Spinal cord (tissue), 10 donors: ENCODE results near the gene P3H2. TPM values are rescaled to one million over a fixed set of nuclear protein-coding genes. Genes with fewer than 3 reads are reported as not detected.

Experiments used
- DNase-seq, 6 donors: peaks; one replicate each; pipeline versions ENCODE4 v3.0.0 to v3.0.0-alpha.2; 2013 to 2015; ENCODE audit warnings: low spot score in 6 of 6, low read depth in 4 of 6
- H3K27ac ChIP-seq: one replicate; pipeline ENCODE4 v1.5.1; 2013; ENCODE audit warnings: low read depth, low read length, control low read depth
- H3K27me3 ChIP-seq: one replicate; pipeline ENCODE4 v1.6.1; 2013; ENCODE audit warnings: low read length; ENCODE audit not compliant: control insufficient read depth, insufficient read depth
- H3K36me3 ChIP-seq: one replicate; pipeline ENCODE4 v1.6.1; 2013; ENCODE audit warnings: low read length; ENCODE audit not compliant: control insufficient read depth, insufficient read depth
- H3K4me1 ChIP-seq: one replicate; pipeline ENCODE4 v1.6.1; 2013; ENCODE audit warnings: low read length; ENCODE audit not compliant: control insufficient read depth, insufficient read depth
- H3K4me3 ChIP-seq: one replicate; pipeline ENCODE4 v1.5.1; 2013; ENCODE audit warnings: low read depth, low read length, control low read depth
- H3K9me3 ChIP-seq: one replicate; pipeline ENCODE4 v1.6.1; 2013; ENCODE audit warnings: low read length; ENCODE audit not compliant: control insufficient read depth, insufficient read depth
- WGBS: methylation state at CpG from one replicate; pipeline ENCODE4 v1.1.5; 2013; ENCODE audit warnings: missing lambda C conversion rate; ENCODE audit not compliant: insufficient coverage; 5-methylcytosine and 5-hydroxymethylcytosine counted together
- polyA plus RNA-seq, 2 donors: library from polyadenylated mRNA; unstranded; fragments of 120-200 nt; gene quantifications; one replicate each; pipeline ENCODE4 v1.2.1, GENCODE V29; 2013; ENCODE audit not compliant: insufficient read length in 2 of 2
- total RNA-seq, 2 donors: library from RNA; depleted of rRNA in 1 of 2; stranded (reverse); fragments of 120-200 nt in 1 of 2; fragments of >200 nt in 1 of 2; gene quantifications; one replicate each; pipeline versions ENCODE4 v1.2.3 to v1.2.4, GENCODE V29; 2013 to 2014
- donor health status: healthy.

P3H2 gene
- total and polyA plus RNA-seq, 4 donors: 5.4 to 9.7 (median 6.9) TPM

GRCh38 chr3:189941125-189941524 lies 179.6 kb downstream of the P3H2 start:
- Histone ChIP-seq H3K9me3 (no peaks in the 10 kb centered on the region), H3K36me3 (no peaks in the 10 kb centered on the region), H3K4me3 (no peak overlapping the region), H3K4me1 (no peaks in the 10 kb centered on the region), H3K27ac (no peak overlapping the region), H3K27me3 (no peaks in the 10 kb centered on the region)
- no peak for DNase-seq
- 64% methylated on average over 4 of the region's 5 CpGs for WGBS

DNA sequence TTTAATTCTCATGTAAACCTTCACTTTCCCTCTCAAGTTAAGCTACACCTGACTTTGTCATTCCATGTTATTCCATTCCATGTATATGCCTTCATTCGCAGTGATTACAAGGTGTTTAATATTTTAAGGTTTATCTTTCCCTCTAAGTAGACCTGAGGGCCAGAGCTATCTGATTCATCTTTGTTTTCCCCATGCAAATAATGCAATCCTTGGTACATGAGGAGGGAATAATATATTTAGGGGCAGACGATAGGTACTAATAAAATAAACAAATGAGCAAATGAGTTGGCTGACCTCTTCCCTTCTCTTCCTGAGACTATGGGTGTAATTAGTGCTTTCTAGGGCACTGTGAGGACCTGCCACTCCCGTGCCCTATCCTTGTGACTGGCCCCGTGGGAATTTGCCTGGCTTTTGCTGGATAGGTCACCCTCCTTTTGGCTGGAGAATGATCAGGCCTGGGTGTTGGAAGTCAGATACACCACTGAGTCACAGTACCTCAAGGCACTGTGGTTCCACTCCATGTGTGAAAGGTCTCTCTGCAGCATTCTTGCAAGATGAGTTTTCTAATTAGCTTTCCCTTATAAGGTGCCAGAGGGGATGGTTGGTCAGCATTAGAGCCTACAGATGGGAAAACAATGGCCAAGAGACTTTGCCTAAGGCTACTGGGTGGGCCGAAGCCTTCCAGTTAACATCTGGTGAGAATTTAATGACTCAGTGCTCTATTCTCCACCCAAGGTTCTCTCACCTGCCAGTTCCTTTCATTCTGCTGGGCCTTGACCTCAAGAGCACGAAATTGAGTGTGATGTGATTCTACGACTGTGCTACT lies 183.2 kb downstream of the P3H2 start:
- H3K27ac ChIP-seq: no peak overlapping the region
- no peak overlapping the region for H3K4me3 ChIP-seq
- no peaks in the 10 kb centered on the region for H3K27me3 ChIP-seq
- no peaks in the 10 kb centered on the region for H3K9me3 ChIP-seq
- 70% methylated on average over 5 of the region's 7 CpGs for WGBS
- no peaks in the 10 kb centered on the region for H3K36me3 ChIP-seq
- no peak for DNase-seq
- H3K4me1 ChIP-seq: no peaks in the 10 kb centered on the region

- no peaks in the 10 kb centered on the region for H3K36me3 ChIP-seq
- 82% methylated on average over 1 of the region's 6 CpGs for WGBS
- H3K27ac ChIP-seq: no peak overlapping the region
- no peaks in the 10 kb centered on the region for H3K9me3 ChIP-seq
- no peaks in the 10 kb centered on the region for H3K4me1 ChIP-seq
- H3K4me3 ChIP-seq: no peak overlapping the region
- DNase-seq: no peak
- H3K27me3 ChIP-seq: no peaks in the 10 kb centered on the region
Observed at GRCh38 chr3:189936201-189936945, 184.3 kb downstream of the P3H2 start.

DNA sequence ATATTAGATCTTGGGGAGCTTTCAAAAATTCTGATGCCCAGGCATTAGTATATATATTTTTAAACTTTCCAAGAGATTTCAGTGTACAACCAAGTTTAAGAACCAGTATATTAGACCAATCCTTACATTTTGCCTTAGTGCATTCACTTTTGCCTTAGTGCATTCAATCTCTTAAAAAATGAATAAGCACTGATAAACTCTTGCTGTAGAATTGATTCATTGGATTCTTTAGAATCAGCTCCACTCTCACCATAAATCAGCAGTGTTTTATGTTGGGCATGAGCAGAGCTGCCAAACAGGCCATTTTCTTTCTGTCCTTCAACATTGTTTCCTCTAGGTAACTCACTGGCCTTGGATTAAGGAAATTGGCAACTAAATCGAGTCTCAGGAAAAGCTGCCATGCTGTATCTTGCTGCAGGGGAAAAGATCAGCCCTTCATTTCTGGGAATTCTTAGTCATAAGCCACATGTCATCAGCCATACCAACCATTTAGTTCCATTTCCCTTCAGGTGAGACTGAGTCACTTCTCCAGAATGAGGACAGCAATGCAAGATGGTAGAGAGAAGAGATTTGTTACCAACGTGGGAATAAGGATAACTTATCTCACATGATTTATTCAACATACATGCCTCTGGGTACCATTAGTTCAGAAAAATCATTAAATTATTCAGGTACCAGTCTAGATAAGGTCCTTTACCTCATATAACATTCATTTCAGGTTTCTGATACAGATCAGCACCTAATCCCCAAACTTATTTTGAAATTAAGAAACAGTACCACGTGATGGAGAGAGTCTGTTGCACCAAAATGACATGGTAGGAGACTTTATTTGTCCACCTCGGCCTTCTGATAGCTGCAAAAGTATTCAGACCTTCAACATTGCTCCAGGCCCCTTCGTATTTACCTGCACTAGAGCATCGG lies 192.5 kb downstream of the P3H2 start:
- 87% methylated on average over 4 of the region's 6 CpGs for WGBS
- Histone ChIP-seq H3K27me3 (no peaks in the 10 kb centered on the region), H3K9me3 (no peaks in the 10 kb centered on the region), H3K4me3 (no peak overlapping the region), H3K27ac (no peak overlapping the region), H3K4me1 (no peaks in the 10 kb centered on the region), H3K36me3 (no peaks in the 10 kb centered on the region)
- peak in 1 of 6 donors; percentile 4 for DNase-seq

- Histone ChIP-seq H3K27ac (no peak overlapping the region), H3K4me1 (no peaks in the 10 kb centered on the region), H3K9me3 (no peaks in the 10 kb centered on the region), H3K27me3 (no peaks in the 10 kb centered on the region), H3K36me3 (no peaks in the 10 kb centered on the region), H3K4me3 (no peak overlapping the region)
- DNase-seq: no peak
Observed at GRCh38 chr3:189921770-189922169, 198.9 kb downstream of the P3H2 start.

DNA sequence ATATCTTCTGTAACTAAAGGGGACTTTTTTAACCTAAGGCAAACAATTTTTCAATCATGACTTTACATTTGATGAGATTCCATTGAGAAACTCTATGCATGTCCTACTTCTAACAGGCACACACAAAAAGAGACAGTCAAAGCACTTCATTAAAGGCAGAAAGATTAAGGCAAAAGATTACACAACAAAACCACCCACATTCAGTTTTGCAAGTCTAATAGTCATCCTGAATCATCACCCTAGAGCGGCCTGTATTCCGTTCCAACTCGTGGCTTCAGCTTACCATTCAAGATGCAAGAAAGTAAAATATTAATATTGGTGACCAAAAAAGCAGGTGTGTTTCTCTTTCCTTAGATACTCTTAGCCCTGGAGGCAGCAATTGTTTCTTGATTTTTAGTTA lies 205.9 kb downstream of the P3H2 start:
- no CpG with 5 or more reads among the region's 3 CpGs for WGBS

GRCh38 chr3:189911001-189911400 lies 209.7 kb downstream of the P3H2 start:
- Histone ChIP-seq H3K4me1 (no peaks in the 10 kb centered on the region), H3K27me3 (no peaks in the 10 kb centered on the region), H3K36me3 (no peaks in the 10 kb centered on the region), H3K9me3 (no peaks in the 10 kb centered on the region), H3K4me3 (no peak overlapping the region), H3K27ac (no peak overlapping the region)
- DNase-seq: no peak
- no CpG with 5 or more reads among the region's 1 CpG for WGBS

More for the DNA sequence above, 205.9 kb downstream of the P3H2 start:
- no peaks in the 10 kb centered on the region for H3K4me1 ChIP-seq
- no peaks in the 10 kb centered on the region for H3K27me3 ChIP-seq
- DNase-seq: no peak
- no peaks in the 10 kb centered on the region for H3K9me3 ChIP-seq
- H3K27ac ChIP-seq: no peak overlapping the region
- no peaks in the 10 kb centered on the region for H3K36me3 ChIP-seq
- H3K4me3 ChIP-seq: no peak overlapping the region

GRCh38 chr3:189909573-189909972 lies 211.1 kb downstream of the P3H2 start:
- no peaks in the 10 kb centered on the region for H3K4me1 ChIP-seq
- no peak overlapping the region for H3K4me3 ChIP-seq
- no peaks in the 10 kb centered on the region for H3K27me3 ChIP-seq
- WGBS: no CpG with 5 or more reads among the region's 2 CpGs
- H3K27ac ChIP-seq: no peak overlapping the region
- H3K36me3 ChIP-seq: no peaks in the 10 kb centered on the region
- H3K9me3 ChIP-seq: no peaks in the 10 kb centered on the region
- no peak for DNase-seq

DNA sequence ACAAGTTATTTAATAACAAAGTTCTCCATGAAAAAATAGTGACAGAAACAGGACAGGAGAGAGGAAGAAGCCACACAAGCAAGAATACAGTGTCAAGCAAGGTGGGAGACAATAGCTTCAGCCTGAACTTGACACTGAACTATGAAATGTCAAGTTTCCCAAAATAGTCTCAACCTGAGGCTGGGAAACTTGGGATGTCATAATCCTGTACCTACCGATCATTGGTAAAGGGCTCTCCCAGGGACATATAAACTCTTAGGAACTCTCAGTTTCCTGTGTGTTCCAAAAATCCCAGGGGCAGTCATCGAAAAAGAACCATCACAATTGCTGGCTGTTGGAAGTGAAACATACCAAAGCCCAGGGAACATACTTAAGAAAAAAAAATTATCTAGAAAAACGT lies 211.6 kb downstream of the P3H2 start:
- no peak overlapping the region for H3K27ac ChIP-seq
- 100% methylated on average over 1 of the region's 3 CpGs for WGBS
- no peak overlapping the region for H3K4me3 ChIP-seq
- DNase-seq: no peak
- H3K4me1 ChIP-seq: no peaks in the 10 kb centered on the region
- no peaks in the 10 kb centered on the region for H3K36me3 ChIP-seq
- no peaks in the 10 kb centered on the region for H3K9me3 ChIP-seq
- no peaks in the 10 kb centered on the region for H3K27me3 ChIP-seq
